NCI-H1694 treated with DMSO at 0.1 percent for 48 hours (cell line): ENCODE measurements around the gene C1QTNF7.

Experiments used
- DNase-seq: peaks from one replicate; lab custom pipeline; 2025; lab: John Stamatoyannopoulos, UW

C1QTNF7 gene

DNA sequence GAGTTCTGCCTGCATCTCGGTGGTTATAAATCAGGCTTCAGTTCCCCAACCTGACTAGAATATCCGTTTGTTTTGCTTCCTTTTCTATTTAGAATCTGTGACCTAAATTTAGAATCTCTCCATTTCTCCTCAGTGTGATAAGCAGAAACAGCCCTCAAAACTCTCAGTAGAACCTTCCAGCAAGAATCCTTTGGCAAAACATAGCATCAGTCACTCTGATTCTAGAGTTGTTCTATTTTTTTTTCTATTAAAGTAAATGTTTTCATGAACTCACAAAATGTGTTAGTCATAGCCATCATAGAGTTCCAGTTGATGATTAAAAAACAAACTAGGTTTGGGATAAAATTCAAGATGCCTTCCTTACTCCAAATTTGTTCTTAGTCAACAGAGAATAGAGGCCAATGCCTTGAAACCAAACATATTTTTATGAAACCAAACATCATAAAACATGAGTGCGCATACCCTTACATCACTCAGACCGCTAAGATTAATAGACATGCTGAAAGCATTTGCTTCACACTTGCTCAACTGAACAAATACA, 13.2 kb upstream of the C1QTNF7 start:
- DNase-seq = no peak

DNA sequence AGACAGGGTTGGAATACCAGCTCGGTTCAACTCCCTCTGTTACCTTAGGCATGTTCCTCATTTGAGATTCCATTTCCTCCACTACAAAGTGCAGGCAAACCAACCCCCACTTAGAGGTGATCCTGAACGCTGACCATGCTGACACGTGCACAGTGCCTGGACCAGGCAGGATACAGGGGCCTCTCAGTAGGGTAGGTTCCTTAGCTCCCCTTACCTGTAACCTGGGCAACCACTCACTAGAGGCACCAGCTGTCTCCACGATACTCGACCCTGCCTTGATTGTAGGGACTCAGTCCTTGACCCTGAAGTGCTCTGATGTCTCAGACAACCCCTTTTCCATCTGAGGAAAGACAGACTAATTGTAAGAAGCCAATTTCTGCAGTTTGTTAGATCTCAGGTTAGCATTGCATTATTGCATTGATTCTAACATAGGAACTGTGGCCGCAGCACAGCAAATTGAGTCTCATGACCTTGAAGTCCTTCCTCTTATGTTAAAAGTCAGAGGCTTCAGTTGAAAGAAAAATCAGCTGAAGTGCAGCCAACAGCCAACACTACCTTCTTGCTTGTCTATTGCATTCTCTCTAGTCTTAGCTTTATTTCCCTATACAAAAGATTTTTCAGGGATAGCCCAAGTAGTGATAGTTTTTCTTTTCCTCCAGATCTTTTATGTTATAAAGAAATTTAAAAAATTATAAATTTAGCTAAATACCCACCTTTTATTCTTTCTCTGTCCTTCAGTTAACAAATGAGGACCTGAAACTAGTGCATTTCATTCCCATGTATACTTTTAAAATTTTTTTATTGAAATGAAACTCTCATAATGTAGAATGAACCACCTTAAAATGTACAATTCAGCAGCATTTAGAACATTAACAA, 11.2 kb upstream of the C1QTNF7 start:
- DNase-seq = no peak

DNA sequence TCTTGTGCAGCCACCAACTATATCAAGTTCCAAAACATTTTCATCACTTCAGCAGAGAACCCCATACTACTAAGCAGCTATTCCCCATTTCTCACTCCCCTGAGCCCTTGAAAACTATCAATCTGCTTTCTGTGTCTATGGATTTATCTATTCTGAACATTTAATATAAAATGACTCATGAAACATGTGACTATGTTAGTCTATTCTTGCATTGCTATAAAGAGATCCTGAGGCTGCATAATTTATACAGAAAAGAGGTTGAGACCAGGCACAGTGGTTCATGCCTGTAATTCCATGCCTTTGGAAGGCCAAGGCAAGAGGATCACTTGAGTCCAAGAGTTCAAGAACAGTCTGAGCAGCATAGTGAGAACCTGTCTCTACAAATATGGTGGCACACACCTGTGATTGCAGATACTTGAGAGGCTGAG, 10.6 kb upstream of the C1QTNF7 start:
- DNase-seq = no peak

DNA sequence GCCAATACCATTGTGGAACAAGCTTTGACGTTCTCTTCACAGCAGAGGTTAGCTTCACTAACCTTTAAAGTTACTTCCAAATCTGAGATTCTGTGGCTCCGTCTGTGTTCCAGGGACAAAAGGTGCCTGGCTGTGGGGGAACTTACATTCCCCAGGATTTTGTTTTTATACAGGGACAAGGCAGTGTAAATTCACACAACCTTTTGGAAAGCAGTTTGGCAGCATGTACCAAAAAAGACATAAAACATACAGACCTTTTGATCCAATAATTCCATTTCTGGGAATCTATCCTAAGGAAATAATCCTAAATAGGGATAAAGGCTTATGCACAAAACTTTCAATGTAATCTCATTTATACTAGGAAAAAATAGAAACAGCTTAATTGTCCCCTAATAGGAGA, 8.9 kb upstream of the C1QTNF7 start:
- DNase-seq = no peak

DNA sequence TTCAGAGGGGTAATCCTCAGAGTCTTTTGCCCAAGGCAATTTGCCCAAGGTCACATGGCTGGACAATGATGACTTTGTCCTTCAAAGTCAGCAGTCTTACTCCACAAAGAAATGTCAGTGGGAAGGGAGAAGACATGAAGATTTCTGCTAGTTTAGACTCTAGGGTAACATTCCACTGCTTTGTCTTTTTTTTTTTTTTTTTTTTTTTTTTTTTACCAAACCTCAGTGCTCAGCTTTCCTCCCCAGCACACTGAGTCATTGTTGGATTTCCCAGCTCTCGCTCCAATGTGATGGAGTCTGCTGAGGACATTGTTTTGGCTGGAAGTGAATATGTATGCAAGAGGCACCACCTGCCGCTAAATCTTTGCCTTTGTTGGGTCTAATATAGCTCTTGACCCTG, 7.2 kb upstream of the C1QTNF7 start:
- DNase-seq = no peak

DNA sequence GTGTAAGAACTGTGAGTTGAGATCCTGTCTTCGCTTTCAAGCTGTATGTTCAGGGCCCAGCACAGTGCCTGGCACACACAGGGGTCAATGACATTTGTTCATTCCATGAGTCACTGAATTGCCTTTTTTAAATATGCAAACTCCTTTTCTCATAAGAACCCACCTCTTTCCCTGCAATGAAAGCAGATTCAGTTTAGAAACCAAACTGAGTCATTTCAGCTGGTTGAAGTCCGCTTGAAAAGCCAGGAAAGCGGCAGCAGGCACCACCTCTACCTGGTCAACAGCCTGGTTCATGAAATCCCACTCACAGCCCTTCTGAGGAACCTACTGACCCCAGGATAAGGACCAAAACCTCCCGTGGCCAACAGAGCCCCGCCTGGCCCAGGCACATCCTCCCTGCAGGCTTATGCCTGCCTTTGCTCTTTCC, 4.5 kb upstream of the C1QTNF7 start:
- no peak for DNase-seq

DNA sequence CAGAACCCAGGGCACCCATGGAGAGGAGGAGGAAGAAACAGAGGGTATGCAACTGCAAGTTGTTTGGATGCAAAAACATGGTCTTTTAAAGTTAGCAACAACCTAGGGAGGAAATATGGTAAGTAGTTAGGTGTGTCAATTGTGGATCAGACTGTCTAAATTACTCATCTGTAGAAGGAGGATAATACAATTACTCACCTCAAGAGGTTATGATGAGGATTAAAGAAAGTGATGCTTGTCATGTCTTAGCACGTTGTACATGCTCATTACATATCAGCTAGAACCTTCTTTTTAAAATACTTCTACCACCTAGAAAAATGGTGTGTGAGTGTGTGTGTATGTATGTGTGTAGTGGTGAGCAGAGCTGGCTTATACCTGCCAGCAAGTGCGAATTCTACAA, 2.3 kb upstream of the C1QTNF7 start:
- DNase-seq = no peak

DNA sequence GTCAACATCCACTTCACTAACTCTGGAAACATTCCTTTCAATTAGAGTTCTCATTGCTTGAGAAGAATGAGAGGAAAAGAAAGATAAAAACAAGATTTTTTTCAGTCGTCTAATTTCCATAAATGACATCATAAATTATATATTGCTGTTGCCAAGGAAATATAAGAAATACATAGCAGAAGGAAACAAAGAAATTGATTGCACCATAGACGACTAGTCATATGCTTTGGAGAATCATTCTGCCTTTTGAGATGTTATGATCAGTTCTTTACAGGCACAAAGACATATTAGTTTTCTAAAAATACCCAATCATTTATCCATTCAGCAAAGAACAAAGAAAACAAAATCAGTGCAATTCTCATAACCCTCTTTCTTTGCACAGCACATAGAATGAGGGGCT, 672 bp upstream of the C1QTNF7 start:
- no peak for DNase-seq

DNA sequence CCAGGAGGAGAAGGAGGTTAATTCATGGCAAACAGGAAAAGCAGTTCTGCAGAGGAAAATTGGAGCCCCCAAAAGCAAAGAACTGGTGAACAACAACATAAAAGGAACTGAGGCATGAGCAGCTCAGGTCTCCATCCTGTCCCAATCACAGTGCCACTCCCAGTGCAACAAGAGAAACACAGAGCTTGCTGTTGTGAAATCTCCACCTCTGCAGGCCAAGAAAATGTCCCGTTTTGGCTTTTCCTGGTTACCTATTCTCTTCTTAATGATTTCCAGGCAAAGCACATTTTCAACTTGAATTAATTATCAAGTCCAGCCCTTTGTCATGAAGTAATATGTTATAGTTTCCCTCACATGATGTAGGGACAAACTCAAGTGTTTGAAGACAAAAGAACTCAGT, 778 bp downstream of the C1QTNF7 start:
- no peak for DNase-seq

DNA sequence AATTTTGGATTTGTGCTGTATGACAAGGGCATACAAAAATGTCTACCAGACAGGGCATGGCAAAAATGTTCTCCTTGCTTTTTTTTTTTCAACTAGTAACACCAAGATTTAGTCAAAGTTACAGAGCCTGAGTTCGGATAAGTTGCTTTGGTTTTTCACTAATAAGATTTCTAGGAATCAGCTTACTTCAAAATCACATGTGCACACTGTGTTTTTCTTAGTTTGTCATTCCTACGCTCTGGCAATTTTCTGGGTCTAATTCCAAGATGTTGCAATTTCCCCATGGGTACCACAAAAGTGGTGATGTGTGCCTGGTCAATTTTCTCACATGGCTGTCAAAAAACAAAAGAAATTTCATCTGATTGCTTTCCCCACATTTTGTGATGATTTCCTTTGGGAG, 6.3 kb downstream of the C1QTNF7 start:
- no peak for DNase-seq

DNA sequence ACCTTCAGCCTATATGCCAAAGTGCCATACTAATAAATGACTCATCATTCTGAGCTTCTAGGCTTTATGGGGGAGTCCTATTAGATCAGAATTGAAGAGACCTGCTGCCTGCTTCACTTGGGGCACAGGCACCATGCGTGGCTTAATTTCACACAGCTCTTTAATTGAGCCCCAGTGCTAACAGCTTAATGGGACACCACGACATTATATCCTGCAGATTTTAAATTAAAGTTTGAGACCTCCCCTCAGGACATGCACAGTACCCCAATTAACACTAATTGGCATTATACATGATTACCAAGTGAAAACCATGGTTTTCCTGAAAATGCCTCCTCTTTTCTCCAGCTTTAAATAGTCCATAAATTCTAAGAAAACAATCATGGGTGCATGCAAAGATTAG, 6.8 kb downstream of the C1QTNF7 start:
- DNase-seq = no peak

DNA sequence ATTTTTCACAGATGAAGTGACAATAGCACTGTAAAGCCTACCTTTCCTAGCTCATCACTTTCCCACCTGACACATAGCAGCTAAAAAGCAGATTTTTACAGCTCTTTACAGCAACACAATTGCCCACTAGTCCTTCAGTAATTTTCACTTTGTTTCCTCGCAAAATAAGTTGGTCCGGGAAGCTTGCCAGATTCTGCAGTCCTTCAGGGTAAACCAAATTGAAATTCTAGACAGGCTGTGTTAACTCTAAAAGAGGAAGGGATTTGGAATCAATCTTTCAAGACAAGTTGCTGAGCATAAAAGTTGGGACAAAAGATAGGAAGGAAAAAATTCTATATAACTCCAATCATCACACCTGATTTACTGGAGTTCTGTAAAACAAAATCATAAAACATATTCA, 8.7 kb downstream of the C1QTNF7 start:
- DNase-seq = no peak

DNA sequence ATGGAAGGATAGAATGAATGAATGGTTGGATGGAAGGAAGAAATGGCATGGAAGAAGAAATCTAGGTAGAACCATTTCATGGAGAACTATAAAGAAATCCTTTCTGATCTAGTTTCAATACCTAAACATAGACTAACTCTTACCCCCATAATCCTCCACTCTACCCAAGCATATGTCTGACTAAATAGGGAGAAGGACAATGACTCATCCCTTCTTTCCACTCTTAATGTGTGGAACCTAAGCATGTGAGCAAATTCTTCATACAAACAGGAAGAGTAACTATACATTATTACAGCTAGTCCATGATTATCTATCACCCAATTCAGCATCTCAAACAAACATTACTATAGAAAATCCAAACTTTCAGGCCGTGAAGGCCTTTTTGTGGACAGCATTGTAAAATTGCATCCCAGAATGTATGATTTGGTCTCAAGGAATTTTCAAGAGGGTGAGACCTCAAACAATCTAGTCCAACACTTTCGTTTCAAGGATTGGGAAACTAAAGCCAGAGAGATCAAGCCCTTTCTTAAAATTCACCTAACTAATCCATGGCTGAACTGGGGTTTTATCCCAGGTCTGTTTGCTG, 11.2 kb downstream of the C1QTNF7 start:
- no peak for DNase-seq

DNA sequence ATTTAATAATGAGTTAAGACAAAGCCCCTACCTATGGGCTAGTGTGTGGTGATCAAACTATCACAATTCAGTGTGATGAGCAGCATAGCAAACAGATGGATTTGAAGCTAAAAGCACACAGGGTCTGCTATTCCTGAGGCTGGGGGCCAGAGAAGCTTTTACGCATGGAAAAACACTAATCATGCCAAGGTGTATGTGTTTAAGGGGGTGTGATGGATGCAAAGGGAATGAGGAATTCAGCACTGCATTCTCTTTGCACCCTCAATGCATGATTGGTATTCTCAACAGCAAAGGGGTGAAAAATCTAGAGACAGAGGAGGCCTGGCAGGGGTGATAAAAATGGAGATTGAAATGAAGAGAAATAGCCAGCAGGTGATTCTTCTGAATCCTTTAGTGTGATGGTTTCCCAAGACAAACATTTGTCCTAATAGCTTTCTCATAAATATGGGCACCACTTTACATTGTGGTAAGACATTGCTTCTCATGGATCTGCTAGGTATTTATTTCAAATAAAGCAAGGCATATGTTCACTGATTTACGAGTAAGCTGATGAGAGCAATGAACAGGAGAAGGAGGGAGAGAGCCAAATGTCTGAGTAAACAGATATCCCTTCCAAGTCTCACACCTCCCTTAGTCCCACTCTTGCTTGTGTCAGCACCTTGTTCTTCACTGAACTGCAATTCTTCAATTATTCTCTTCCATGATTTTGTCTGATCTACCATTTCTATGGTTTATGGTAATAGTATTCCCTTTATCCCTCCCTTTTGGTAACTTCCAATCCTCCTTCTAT, 15.7 kb downstream of the C1QTNF7 start:
- DNase-seq = no peak

DNA sequence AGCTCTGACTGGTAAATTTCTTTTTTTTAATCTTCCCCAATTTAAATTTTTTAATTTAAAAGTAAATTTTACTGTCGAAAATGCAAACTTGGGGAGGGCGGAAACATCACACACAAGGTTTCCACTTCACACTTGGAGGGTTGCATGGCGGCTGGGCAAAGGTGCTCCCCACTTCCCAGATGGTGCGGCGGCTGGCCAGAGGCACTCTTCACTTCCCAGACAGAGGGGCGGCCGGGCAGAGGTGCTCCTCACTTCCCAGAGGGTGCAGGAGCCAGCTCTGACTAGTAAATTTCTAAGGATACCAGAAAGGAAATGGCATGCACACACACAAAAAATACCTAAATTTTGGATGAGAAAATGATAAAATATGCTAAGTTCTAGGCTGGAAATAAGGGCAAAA, 16.4 kb downstream of the C1QTNF7 start:
- no peak for DNase-seq

DNA sequence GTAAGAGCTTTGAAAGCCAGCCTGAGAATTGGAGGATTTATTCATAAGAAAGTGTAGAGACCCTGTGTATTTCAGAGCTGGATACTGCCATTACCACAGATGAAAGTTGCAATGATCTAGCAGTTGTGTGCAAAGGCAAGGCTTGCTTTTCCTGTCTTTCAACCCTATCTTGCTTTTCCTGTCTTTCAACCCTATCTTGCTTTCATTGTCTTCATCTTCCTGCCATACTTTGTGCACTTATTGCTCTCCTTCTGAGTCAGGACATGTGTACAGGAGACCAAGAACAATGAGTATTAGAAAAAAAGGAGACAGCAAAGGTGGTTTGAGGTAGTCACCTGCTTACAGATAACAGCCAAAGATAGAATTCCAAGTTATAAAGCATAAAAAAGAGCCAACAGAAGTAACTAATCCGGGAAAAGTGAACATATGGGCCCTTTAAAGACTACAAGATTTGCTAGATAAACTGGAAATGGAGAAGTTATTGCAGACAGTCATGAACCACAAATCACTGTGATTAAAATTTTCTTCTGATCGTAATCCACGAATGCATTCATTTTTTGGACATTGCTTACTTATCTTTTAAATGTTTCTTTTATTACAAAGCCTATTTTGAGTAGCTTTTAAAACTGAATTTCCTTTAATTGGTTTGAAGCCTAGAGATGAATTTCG, 17.2 kb downstream of the C1QTNF7 start:
- no peak for DNase-seq

DNA sequence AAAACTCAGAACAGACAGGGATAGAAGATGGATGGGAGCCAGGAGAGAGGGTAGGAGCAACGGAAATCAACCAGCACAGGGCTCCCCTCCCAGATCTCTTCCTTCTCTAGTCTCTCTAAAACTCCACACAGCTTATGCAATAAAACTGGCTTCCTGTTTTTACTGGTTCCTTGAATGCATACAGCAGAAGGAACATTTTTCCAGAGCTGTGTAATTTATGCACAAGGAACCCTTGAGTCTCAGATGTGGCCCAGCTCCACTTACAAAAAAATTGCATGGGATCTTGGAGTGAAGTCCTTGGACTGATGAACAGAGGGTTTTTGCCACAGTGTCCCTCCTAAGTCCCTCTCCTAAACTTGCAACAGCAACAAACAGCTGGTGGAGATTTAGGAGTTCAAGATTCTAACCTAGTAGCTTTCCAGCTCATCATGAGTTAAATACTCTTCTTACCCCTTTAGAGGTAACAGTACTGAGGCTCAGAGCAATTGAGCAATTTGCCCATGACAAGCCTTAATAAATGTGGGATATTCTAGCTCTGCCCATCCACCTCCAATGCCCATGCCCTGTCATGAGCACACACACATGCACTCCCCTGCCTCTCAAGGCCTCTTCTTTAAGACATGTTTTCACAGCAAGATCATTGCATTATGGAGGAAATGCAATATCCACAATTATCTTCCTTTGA, 23.5 kb downstream of the C1QTNF7 start:
- DNase-seq = no peak

DNA sequence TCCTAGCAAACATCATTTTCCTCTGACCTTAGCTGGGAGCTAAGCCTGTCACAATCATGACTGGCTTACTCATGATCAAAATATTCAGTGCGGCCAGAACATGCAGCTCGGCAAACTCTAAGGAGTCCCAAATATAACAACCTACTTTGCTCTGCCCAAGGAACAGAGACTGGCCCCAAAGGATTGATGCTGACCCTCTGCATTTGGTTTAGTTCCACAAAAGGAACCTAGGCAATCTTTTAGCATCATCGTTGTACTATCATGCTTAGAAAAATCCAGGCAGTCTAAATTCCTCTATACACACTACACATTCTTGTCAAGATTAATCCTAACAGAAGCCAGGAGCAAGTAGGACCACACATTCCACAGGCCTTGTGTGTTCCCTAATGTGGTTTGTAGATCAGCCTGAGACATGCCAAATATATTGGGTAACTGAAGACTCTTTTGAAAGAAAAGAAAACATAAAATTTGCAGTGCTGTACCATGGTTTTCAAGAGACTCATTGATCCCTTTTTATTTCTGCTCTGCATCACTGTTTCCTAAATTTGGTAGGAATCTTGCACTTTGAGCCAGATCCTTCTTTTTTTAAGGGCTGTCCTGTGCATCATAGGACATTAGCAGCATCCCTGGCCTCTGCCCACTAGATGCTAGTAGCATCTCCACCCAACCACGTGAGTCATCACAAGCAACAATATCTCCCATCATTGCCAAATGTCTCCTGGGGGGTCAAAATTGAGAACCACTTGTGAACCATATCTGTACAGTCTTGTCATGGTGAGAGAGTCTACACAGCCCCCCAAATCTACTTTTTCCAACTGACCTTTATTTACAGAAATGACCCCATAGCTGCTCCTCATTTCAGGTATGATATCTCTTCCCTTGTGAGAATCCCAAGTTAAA, 24.3 kb downstream of the C1QTNF7 start:
- DNase-seq = no peak

DNA sequence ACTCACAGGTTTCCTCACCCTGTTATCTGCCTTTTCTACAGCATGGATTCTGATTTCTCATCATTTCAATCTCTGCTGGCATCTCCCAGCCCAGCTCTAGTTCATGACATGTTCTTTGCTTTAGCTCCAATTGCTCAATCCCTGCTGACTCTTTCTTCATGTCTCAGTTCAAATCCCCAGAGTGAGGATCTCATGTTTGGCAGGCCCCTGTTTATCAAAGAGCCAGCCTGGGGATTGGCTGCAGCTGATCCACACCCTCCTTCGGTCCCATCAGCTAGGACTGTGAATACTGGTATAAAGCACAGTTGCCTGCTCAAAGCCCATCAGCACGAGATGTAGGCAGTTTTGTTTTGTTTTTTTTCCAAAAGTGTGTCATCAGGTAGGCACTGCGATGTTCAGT, 27.5 kb downstream of the C1QTNF7 start:
- no peak for DNase-seq

DNA sequence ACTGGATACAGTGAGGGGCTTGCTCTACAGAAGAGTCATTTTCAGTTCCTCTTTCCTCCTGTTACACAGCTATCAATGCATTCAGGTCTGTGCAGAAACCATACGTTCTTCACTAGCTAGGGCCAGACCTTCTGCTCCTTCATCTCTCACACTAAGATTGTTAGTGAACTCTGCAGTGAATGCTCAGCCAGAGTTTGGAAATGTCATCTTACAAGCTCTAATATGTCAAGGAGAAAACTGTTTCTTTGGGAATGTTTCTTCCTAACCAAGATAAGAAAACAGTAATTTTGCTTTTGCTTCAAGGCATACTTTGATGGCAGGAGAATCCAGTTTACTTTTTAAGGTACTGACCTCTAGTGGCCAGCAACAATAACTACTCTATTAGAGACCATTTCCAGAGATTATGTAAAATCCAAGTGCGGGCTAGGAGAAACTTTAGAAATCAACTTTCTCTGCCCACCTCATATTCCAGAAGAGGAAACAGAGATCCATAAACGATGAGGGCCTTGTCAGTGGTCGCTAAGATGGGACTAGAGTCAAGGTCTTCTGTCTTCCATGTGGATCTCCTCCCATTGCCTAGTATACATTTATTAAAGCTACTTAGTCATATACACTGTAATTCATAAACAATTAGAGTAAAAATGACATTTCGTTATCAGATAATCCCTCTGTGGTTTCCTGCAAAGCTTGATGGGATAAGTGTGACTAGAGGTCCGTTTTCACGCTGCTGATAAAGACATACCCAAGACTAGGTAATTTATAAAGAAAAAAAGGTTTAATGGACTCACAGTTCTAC, 29.8 kb downstream of the C1QTNF7 start:
- peak; percentile 12 for DNase-seq
